ENCODE data around the gene PTAFR.

The PTAFR gene

DNA sequence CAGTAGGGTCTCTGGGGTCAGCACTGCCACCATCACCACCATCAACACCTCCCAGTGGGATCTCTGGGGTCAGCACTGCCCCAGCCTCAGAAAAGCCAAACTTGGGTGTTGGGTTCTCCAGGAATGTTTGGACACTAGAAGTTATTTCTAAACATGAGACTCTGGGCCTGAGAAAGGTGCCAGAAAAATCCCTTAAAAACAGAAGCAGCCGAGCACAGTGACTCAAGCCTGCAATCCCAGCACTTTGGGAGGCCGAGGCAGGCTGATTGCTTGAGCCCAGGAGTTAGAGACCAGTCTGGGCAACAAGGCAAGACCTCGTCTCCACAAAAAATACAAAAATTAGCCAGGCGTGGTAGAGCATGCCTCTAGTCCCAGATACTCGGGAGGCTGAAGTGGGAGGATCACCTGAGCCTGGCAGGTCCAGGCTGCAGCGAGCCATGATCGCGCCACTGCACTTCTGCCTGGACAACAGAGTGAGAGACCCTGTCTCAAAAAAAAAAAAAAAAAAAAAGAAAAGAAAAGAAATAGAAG, 470 bp downstream of the PTAFR start:
- no peak for DNase-seq

DNA sequence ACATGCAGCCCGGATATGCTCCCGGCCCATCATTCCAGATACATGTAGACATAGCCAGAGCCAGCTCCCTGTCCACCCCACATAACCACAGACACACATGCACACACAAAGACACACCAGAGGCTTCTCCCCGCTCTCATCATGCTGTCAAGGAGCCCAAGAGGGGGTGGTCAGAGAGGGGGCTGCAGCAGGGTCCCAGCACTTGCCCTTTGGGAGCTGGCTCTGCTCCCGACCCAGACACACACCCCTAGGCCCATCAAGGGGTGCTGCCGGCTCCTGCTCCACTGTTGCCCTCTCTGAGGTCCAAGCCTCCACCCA, 2.6 kb downstream of the PTAFR start:
- DNase-seq = no peak

DNA sequence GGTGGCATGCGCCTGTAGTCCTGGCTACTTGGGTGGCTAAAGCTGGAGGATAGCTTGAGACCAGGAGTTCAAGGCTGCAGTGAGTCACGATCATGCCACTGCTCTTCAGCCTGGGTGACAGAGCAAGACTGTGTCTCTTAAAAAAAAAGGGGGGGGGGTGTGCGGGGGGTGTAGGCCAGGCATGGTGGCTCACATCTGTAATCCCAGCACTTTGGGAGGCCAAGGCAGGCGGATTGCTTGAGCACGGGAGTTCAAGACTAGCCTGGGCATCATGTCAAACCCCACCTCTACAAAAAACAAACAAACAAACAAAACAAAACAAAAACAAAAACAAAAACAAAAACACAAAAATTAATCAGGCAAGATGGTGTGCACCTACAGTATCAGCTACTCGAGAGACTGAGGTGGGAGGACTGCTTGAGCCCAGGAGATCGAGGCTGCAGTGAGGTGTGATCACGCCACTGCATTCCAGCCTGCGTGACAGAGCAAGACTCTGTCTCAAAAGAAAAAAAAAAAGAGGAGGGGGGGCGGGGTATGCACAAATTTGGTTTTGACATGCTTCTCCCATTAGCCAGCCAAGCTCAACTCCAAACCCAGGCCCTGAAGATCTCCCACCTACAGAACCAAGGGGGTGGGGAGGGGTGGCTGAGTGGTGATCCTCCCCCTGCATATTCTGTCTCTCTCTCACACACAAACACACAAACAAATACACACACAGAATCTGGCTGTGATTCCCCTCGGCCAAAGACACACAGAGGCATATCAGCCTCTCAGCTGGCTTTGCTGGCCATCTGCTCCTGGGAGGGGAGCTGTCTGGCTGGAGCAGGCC, 3.1 kb downstream of the PTAFR start:
- no peak for DNase-seq

DNA sequence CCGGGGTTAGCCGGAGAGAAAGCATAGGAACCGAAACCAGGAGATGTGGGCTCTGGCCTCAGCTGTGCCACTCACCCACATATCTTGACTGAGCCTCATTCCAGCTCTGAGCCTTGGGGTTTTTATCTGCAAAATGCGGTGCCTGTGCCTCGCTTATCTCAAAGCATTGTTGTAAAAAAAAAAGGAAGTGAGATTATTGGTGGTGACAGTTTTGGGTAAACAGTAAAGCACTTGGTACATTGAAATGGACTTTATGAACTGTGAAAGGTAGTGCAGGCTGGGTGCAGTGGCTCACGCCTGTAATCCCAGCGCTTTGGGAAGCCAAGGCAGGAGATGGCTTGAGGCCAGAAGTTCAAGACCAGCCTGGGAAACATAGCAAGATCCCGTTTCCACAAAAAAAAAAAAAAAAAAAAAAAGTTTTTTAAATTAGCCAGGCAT, 3.8 kb downstream of the PTAFR start:
- DNase-seq = no peak

DNA sequence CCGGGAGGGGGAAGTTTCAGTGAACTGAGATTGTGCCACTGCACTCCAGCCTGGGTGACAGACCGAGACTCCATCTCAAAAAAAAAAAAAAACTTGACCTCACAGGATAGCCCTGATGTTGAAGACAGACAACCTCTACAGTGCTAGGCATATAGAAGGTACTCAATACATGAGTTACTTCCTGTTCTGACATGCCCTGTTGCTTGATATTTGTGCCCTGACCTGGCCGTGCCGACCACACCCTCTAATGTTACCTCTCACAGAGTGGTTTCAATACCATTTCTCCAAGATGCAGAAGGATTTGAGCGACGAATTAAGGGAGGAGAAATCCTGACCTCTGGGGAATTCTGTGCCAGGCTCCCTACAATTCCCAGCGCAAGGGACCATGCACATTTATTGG, 5.2 kb downstream of the PTAFR start:
- DNase-seq = no peak

DNA sequence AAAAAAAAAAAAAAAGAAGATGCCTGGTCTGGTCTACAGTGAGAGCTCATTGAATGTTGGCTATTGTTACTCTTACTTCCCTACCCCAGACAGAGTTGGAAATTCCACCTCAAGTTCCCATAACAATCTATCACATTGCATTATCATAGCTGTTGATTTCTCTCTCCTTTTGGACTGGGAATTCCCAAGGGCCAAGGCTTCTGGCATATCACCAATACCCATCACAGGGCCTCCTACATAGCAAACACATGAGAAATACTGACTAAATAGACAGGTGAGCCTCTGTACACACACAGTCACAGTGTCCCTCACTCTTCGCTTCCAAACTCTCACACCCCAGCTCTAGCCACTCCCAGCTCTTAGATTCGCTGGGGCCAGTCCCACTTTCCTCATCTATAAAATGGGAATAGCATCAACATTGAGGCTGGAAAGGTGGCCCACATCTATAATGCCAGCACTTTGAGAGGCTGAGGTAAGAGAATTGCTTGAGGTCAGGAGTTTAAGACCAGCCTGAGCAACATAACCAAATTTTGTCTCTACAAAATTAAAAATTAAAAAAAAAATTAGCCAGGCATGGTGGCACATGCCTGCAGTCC, 6.4 kb downstream of the PTAFR start:
- DNase-seq = no peak

DNA sequence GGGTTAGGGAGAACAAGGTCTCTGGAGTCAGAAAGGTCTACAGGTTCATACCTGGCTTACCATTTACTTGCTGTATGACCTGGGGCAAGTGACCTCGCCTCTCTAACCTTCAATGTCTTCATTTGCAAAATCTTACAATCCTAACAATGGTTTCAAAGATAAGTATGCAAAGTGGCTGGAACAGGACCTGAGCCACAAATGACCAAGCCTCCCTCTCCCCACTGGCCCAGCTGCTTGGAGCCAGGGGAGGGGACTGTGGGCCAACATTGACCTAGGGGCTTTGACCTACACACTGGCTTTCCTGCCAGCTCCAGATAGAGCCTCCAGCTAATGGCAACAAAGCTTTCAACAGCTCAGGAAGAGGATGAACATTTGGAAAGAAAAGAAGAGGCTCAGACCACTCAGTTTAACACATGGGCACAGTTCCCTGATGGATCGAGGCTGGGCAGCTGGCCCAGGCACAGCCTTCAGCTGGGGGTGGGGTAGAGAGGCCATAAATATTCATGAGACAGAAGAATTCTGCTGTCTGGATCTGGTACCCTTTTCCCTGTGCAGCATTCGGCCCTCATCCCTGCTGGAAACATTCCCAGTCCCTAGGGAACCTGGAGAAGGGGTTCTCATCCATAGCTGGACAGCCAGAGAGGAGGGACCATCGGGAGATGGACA, 12.9 kb downstream of the PTAFR start:
- no peak for DNase-seq

DNA sequence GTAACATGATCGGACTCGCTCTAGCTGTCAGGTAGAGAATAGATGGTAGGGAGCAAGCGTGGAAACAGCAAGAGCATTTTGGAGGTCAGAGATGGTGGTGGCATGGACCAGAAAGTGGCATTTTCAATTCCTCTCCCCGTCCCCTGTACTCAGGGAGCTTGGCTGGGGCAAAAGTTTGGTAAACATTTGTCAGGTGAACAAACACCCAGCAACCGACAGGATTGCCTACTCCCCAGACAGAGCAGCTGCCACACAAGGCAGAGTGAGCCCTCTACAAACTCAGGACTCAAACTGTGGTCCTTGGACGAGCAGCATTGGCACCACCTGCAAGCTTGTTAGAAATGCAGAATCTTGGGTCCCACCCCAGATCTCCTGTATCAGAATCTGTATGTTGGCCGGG, 14.3 kb downstream of the PTAFR start:
- no peak for DNase-seq

DNA sequence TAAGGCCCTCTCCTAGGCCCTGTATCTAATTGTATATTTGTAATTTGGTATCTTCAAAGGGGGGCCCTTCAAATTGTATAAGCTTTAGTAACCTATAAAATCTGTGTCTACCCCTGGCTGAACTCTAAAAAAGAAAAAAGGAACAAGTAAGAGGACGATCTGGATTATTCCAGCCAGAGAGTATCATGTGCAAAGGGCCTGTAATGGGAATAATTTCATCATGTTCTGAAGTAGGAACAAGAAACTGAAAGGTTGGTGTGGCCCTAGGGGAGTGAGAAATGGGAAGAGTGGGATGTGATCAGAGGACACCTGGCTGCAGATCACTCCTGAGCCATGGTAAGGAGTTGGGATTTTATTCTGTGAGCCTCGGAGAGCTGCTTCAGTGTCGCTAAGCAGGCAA, 14.7 kb downstream of the PTAFR start:
- no peak for DNase-seq

DNA sequence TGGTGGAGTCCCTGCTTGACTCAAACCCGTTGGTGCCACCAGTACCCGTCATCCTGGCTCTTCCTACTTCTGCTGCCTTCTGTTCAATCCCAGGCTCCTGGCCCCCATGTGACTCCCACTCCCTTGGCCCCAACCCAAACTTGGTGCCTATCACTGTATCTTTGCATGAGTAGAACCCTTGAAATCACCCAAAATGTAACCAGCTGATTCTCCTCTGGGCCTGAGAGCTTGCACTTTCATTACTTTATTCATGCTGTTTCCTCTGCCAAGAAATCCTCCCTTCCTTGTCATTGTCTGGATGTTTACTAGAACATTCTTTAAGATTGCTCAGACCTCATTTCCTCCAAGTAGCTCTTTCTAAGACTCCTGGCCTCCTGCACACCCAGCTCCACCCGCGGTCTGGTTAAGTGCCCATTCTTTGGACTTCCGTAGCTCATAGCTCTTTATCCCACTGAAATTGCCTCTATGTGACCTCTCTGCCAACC, 15.7 kb downstream of the PTAFR start:
- no peak for DNase-seq

DNA sequence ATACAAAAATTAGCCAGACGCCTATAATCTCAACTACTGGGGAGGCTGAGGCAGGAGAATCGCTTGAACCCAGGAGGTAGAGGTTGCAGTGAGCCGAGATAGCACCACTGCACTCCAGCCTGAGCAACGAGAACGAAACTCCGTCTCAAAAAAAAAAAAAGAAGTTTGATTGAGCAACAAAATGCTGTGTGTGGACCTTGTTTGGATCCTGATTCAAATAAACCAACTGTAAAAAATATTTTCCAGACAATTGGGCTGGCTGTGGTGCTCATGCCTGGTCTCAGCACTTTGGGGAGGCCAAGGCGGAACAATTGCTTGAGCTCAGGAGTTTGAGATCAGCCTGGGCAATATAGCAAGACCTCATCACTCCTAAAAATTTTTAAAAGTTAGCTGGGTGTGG, 16.8 kb downstream of the PTAFR start:
- no peak for DNase-seq

DNA sequence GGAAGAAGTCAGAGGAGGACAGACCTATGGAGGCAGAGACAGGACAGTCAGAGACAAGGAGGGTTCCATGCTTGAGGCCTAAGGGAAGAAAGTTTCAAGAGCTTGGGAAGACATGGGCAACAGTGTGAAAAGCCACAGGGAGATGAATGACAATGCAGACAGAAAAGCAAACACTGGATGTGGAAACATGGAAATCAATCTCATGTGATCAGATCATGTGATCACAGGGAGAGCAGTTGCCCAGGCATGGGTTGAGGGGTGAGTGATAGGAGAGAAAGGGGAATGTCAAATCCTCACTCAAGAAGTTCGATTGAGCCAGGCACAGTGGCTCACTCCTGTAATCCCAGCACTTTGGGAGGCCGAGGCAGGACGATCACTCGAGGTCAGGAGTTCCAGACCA, 17.2 kb downstream of the PTAFR start:
- no peak for DNase-seq

DNA sequence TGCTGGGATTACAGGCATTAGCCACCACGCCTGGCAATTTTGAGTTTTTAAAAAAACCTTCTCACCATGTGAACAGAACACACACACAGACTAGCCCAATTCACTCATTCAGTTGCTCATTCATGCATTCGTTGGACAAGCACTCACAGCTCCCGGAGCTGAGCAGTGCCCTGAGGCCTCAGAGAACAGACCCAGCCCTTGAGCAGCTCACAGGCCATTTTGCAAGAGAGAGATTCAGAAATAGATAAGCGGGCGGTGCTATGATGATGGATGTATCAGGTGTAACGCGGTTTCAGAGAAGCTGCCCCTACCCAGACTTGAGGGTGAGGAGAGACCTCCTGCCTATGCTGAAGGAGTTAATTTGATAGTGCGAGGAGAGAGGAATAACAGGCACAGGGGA, 18.6 kb downstream of the PTAFR start:
- no peak for DNase-seq

DNA sequence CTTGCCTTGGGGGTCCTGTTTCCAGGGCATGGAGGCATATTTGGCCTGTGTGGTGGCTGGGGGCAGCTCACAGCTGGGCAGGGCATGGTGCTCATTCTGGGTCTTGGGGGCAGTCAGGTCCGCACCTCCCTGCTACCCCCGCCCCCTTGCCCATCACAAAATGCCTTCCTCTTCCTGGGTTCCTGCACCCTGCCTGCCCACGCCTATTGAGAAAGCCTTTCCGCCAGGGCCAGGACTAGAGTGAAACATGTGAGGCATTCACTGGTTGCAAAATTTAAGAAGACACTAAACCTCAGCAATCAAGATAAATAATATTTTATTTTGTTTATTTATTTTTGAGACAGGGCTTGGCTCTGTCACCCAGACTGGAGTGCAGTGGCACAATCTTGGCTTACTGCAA, 19.7 kb downstream of the PTAFR start:
- no peak for DNase-seq

DNA sequence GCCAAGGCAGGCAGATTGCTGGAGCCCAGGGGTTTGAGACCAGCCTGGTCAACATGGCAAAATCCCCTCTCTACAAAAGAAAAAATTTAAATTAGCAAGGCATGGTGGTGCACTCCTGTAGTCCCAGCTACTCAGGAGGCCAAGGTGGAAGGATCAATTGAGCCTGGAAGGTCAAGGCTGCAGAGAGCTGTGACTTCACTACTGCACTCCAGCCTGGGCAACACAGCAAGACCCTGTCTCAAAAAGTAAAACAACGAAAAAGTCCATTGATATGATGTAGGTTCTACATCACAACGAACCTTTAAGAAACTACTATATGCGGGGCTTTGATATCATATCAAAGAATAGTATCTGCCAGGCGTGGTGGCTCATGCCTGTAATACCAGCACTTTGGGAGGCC, 20.9 kb downstream of the PTAFR start:
- no peak for DNase-seq

DNA sequence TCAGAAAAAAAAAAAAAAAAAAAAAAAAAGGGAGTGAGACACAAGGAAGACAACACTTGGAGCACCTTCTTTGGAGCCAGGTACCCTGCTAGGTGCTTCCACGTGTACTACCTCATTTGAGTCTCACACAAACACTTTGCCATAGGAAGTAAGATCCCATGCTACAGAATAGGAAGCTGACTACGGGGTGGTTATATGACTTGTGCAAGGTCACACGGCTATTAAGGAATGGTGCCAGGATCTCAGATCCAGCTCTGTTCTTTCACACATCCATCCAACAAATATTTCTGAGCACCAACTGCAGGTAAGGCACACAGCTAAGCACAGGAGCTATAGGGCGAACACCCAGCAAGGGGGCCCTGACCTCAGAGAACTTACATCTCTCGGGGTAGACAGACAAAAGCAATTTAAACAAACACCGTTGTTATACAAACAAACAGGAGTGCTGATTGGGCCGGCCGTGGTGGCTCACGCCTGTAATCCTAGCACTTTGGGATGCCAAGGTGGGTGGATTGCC, 22.4 kb downstream of the PTAFR start:
- DNase-seq = no peak

DNA sequence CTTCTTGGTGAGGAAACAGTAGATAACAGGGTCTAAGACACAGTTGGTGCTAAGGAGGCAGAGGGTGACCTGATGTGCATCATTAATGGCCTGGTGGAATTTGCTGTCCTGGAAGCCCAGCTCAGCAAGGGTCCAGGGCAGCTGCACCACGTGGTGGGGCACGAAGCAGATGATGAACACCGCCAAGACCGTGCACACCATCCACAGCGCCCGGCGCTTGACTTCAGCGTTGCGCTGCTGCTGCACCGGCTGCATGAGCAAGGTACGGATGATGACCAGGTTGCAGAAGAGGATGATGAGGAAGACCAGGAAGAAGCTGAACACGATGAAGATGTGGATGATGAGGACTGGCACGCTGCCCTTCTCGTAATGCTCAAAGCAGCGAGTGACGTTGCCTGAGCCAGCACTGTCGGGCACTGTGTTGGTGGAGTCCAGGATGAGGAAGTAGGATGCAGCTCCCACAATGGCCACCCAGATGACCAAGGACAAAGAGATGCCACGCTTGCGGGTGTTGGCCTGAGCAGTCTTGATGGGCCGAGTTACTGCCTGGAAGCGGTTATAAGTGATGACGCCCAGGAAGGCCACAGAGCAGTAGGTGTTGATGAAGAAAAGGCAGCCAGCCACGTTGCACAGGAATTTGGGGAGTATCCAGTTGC, 26.2 kb downstream of the PTAFR start:
- no peak for DNase-seq

DNA sequence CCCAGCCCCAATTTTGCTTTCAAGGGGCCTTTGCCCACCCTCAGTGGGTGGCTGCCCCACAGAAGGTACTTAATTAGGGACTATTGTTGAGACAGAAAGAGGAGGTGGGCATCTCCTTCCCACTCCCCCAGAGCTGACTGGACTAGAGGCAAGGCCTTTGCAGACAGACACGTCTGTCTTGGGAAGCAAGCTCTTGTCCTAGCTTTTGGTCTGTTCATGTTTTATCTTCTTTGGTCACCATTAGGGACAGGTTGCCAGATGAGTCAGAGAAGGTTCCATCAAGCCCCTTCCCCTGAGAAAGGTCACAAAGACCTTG, 27.7 kb downstream of the PTAFR start:
- no peak for DNase-seq

DNA sequence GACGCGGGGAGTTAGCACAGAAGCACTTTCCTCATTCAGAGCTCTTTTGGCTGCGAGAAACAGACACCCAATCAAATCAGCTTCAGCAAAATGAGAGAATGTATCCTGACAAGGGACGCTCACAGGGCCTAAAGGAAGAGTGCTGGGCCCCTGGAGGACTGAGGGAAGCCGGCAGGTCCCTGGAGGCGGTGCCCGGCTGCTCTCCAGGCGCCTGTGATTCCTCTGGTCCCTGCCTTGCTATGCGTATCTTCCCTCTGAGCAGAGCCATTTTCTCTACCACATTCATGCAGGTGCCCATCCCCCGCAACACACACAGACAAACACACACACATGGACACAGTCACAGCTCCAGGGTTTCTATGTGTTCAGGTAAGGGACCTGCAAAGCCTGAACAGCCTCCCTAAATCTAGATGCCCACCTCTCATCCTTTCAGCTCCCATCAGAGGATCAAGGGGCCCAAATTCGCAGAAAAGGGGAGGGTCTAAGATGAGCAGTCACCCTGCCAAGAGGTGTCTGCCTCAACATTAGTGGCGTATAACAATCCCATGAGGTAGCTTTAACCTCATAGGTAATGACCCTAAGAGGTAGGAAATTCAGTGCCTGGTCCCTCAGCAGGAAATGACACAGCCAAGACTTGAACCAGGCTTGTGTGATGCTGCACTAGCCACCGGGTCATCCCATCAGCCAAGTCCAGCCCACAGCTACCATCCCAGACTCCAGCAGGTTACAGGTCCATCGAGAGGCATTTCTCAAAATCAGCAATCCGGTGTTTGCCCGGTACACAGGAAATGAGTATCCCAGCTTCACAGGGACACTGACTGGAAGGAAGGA, 29.0 kb downstream of the PTAFR start:
- no peak for DNase-seq

DNA sequence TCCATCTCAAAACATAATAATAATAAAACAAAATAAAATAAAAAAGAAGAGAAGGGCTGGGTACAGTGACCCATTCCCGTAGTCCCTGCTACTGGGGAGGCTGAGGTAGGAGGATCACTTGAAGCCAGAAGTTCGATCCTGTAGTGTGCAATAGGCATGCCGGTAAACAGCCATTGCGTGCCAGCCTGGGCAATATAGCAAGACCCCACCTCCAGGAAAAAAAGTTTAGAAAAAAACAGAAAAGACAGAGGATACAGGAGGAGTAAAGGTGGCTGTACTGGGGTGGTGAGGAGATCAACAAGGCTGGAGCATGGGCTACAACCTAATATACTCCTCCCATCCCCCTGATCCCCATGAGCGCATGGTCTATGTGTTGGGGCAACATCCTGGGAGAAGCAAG, 30.8 kb downstream of the PTAFR start:
- DNase-seq = no peak

DNA sequence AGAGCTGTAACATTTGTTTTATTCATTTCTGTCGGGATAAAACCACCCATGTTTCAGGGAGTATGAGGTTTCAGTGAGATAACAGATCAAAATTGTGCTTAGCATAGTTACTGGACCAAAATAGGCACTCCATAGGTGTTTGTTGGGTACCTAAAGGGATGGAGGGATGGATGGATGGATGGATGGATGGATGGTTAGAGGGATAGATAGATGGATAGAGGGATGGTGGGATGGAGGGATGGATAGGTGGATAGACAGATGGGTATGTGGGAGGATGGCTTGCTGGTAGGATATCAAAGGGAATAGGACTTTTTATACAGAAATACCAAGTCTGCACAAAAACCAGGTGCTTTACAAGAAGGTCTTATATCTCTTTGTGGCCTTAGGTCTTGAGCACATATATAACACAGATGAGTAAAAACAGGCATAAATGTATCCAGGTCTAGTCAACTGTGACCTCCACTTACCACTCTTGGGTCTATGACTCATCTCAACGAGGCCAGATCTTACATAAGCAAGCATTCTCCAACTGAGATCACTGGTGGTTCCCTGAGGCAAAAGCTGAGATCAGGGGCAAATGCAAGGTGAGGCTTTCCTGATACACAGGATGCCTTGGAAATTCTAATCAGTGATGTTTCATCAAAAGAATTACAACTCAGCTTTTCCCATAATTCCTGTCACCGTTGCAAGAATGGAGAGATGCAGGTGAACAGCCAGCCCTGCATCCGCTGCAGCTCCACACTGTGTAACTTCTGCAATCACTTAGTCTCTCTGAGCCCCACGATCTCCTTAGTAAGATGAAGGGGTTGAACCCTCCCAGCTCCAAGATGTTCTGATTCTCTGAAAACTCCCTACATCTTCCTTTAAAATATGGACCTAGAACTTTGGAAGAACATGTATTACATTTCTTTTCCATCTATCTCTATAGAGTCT, 32.0 kb downstream of the PTAFR start:
- no peak for DNase-seq

All from GOT3 (cell line).